ENCODE measurements around the gene TMC4.

TMC4 gene

DNA sequence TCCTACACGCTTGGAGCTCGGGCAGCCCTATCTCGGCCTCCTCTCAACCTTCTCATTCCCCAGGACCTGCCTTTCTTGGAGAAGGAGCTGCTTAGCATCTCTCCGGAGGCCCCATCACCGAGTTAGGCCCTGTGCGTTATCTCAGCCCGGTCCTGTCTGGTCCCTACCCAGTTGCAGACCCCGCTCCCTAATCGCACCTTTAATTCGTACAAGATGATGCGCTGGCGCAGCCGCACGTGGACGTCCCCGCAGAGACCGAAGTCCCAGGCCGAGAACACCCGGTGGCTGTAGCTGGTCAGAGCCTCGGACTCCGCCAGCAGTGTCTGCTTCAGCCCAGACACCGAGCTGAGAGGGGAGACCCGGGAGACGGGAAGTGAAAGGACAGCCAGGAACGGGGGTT, 7.7 kb downstream of the TMC4 start:
- Histone ChIP-seq H3K9ac (ENCODE audit: low read length) (no peak overlapping the region), H3K4me1 (ENCODE audit: low read length) (peaks cover 10% of the 10 kb centered on the region), H3K79me2 (ENCODE audit: low read length) (peaks cover 9% of the 10 kb centered on the region; the same call in 1 of the 2 replicates), H2AFZ (ENCODE audit: low read depth, low read length) (no peak overlapping the region), H3K4me2 (ENCODE audit: low read length) (no peak overlapping the region), H3K27me3 (ENCODE audit: low read depth, low read length) (no peaks in the 10 kb centered on the region), H4K20me1 (ENCODE audit: insufficient read depth, low read length) (no peaks in the 10 kb centered on the region), H3K36me3 (replicated peaks; ENCODE audit: low read depth, low read length) (peaks cover 6% of the 10 kb centered on the region), H3K4me3 (ENCODE audit: low read length) (no peak overlapping the region), H3K9me3 (ENCODE audit: insufficient read depth, low read length) (no peaks in the 10 kb centered on the region), H3K27ac (ENCODE audit: low read length) (no peak overlapping the region)
- TF ChIP-seq, protein P1, sequence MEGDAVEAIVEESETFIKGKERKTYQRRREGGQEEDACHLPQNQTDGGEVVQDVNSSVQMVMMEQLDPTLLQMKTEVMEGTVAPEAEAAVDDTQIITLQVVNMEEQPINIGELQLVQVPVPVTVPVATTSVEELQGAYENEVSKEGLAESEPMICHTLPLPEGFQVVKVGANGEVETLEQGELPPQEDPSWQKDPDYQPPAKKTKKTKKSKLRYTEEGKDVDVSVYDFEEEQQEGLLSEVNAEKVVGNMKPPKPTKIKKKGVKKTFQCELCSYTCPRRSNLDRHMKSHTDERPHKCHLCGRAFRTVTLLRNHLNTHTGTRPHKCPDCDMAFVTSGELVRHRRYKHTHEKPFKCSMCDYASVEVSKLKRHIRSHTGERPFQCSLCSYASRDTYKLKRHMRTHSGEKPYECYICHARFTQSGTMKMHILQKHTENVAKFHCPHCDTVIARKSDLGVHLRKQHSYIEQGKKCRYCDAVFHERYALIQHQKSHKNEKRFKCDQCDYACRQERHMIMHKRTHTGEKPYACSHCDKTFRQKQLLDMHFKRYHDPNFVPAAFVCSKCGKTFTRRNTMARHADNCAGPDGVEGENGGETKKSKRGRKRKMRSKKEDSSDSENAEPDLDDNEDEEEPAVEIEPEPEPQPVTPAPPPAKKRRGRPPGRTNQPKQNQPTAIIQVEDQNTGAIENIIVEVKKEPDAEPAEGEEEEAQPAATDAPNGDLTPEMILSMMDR (IDR thresholded peaks at IDR 0.05; ENCODE audit: low read depth, low read length) = no peak
- TF ChIP-seq EZH2phosphoT487 (IDR thresholded peaks at IDR 0.05; ENCODE audit: low read depth) = no peak

DNA sequence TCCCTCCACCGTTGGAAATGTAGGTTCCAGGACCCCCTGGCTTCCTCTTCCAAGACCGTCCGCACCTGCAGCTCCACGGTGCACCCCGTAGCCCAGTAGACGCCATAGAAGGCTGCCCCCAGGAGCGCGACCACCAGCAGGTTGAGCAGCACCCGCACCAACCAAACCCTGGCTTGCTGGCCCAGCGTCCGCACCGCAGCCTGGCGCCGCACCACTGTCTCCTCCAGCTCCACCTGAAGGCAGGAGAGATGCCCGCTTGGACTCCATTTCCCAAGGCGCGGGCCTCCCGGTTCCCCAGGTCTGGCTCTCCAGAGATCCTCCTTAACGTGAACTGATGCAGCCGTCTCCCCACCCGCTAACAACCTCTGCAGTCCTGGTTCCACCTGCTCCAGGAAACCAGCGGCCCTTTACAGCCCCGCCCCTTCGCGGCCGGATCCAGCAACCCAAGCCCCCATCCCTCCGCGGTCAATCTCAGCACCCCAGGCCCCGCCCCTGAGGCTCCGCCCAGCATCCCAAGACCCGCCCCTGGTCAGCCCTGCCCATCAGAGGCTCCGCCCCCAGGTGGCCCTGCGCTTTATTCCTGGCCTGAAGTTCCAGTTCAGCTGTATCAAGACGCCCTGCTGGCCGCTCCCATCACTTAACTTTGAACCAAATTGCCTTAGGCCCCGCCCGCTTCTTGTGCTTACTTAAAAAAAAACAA, 8.4 kb downstream of the TMC4 start:
- Histone ChIP-seq H3K27me3 (ENCODE audit: low read depth, low read length) (no peaks in the 10 kb centered on the region), H3K27ac (ENCODE audit: low read length) (no peak overlapping the region), H3K9ac (ENCODE audit: low read length) (no peak overlapping the region), H3K9me3 (ENCODE audit: insufficient read depth, low read length) (no peaks in the 10 kb centered on the region), H2AFZ (ENCODE audit: low read depth, low read length) (no peak overlapping the region), H3K36me3 (replicated peaks; ENCODE audit: low read depth, low read length) (peaks cover 6% of the 10 kb centered on the region), H3K79me2 (ENCODE audit: low read length) (peaks cover 9% of the 10 kb centered on the region; the same call in 1 of the 2 replicates), H4K20me1 (ENCODE audit: insufficient read depth, low read length) (no peaks in the 10 kb centered on the region), H3K4me2 (ENCODE audit: low read length) (no peak overlapping the region), H3K4me1 (ENCODE audit: low read length) (peaks cover 10% of the 10 kb centered on the region), H3K4me3 (ENCODE audit: low read length) (no peak overlapping the region)
- TF ChIP-seq, protein P1 (IDR thresholded peaks at IDR 0.05; ENCODE audit: low read depth, low read length) = no peak
- TF ChIP-seq EZH2phosphoT487 (IDR thresholded peaks at IDR 0.05; ENCODE audit: low read depth) = no peak

DNA sequence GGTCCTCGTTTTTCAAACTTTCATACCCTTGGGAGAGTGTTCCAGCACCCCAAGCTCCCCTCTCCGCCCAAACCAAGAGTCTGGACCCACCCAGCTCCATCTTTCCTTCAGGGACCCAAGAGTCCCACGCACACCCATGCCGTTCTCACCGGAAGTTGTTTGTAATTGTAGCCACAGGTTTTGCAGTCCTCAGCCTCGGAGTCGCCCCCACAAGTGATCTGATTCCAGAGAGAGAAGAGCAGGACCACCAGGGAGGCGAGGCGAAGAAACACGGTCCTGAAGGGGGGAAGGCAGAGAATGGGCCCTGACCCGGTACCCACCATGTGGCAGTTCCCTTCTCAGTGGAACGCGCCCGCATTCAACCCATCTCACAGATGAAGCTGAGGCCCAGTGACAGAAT, 10.1 kb downstream of the TMC4 start:
- Histone ChIP-seq H3K4me3 (ENCODE audit: low read length) (no peak overlapping the region), H3K27ac (ENCODE audit: low read length) (no peak overlapping the region), H3K9ac (ENCODE audit: low read length) (no peak overlapping the region), H3K4me2 (ENCODE audit: low read length) (no peak overlapping the region), H3K79me2 (ENCODE audit: low read length) (peaks cover 18% of the 10 kb centered on the region), H3K4me1 (ENCODE audit: low read length) (peaks cover 18% of the 10 kb centered on the region), H3K36me3 (replicated peaks; ENCODE audit: low read depth, low read length) (peaks cover 10% of the 10 kb centered on the region), H2AFZ (ENCODE audit: low read depth, low read length) (no peak overlapping the region), H3K9me3 (ENCODE audit: insufficient read depth, low read length) (no peaks in the 10 kb centered on the region), H3K27me3 (ENCODE audit: low read depth, low read length) (no peaks in the 10 kb centered on the region), H4K20me1 (ENCODE audit: insufficient read depth, low read length) (no peaks in the 10 kb centered on the region)
- no peak for TF ChIP-seq EZH2phosphoT487 (IDR thresholded peaks at IDR 0.05; ENCODE audit: low read depth)
- TF ChIP-seq, protein P1 (IDR thresholded peaks at IDR 0.05; ENCODE audit: low read depth, low read length) = no peak

DNA sequence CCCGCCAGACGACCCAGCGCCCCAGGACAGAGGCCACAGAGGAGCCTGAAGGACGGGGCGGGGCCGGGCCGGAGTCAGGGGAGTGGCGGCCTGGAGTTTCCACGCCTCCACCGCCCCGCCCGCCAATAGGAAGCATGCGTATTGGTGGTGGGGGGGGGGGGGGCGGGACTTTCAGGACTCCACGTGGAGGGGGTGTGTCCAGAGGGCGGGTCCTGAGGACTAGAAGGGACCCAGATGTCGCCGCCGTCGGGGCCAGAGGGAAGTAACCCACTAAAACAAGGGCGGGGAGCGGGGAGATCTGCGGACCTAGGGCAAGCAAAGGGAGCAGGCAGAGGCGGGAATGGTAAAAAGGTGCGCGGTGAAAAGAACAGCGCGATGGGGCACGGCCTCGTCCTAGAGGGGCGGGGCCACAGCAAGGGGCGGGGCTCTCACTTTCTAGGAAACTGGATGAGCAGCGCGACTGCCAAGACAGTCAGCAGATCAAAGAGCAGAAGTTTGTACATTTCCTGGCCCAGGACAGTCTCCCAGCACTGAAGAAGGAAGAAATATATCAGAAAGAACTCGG, 10.6 kb downstream of the TMC4 start:
- H3K9me3 ChIP-seq (ENCODE audit: insufficient read depth, low read length) = no peaks in the 10 kb centered on the region
- no peak overlapping the region for H3K4me2 ChIP-seq (ENCODE audit: low read length)
- H4K20me1 ChIP-seq (ENCODE audit: insufficient read depth, low read length) = no peaks in the 10 kb centered on the region
- peaks cover 10% of the 10 kb centered on the region for H3K36me3 ChIP-seq (replicated peaks; ENCODE audit: low read depth, low read length)
- TF ChIP-seq, protein P1 (IDR thresholded peaks at IDR 0.05; ENCODE audit: low read depth, low read length) = no peak
- no peak for TF ChIP-seq EZH2phosphoT487 (IDR thresholded peaks at IDR 0.05; ENCODE audit: low read depth)
- H3K9ac ChIP-seq (ENCODE audit: low read length) = no peak overlapping the region
- no peak overlapping the region for H3K4me3 ChIP-seq (ENCODE audit: low read length)
- H3K4me1 ChIP-seq (ENCODE audit: low read length) = peaks cover 18% of the 10 kb centered on the region
- no peak overlapping the region for H2AFZ ChIP-seq (ENCODE audit: low read depth, low read length)
- H3K79me2 ChIP-seq (ENCODE audit: low read length) = peaks cover 18% of the 10 kb centered on the region
- H3K27me3 ChIP-seq (ENCODE audit: low read depth, low read length) = no peaks in the 10 kb centered on the region
- H3K27ac ChIP-seq (ENCODE audit: low read length) = no peak overlapping the region

Measured in OCI-LY3 (cell line).